ENCODE results near the gene ARHGAP24.
"Not testable (repeated sequence)": the region's sequence is repeated elsewhere in the genome, so short reads cannot be mapped to it uniquely, and the experiment has no call there.

GRCh38 chr4:85965017-85965416 lies 490.1 kb downstream of the ARHGAP24 start:
- TF ChIP-seq, protein P1, sequence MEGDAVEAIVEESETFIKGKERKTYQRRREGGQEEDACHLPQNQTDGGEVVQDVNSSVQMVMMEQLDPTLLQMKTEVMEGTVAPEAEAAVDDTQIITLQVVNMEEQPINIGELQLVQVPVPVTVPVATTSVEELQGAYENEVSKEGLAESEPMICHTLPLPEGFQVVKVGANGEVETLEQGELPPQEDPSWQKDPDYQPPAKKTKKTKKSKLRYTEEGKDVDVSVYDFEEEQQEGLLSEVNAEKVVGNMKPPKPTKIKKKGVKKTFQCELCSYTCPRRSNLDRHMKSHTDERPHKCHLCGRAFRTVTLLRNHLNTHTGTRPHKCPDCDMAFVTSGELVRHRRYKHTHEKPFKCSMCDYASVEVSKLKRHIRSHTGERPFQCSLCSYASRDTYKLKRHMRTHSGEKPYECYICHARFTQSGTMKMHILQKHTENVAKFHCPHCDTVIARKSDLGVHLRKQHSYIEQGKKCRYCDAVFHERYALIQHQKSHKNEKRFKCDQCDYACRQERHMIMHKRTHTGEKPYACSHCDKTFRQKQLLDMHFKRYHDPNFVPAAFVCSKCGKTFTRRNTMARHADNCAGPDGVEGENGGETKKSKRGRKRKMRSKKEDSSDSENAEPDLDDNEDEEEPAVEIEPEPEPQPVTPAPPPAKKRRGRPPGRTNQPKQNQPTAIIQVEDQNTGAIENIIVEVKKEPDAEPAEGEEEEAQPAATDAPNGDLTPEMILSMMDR (conservative IDR thresholded peaks at IDR 0.05), result not testable (repeated sequence)
- TF ChIP-seq ZFX (IDR thresholded peaks at IDR 0.05), result not testable (repeated sequence)
